Activated B cell treated with CpG ODN at 0.5 μM for 24 hours (primary cell): ENCODE results near the gene SBK1. TPM values are rescaled to one million over a fixed set of nuclear protein-coding genes. Genes with fewer than 3 reads are reported as not detected.

ENCODE experiments used
- ATAC-seq: fragments of 200-7000 bp; cut with Tn5 transposase; one replicate; pipeline ENCODE4 v1.10.0; 2021; ENCODE audit warnings: low read depth, mild to moderate bottlenecking, moderate library complexity
- CTCF ChIA-PET: fragments of 350-600 bp; sonication (Branson Sonifier 250); formaldehyde crosslinking; loops from one replicate; lab custom pipeline; 2021; ENCODE audit warnings: antibody characterized with exemption; lab: Charles Lee
- POLR2A ChIA-PET: fragments of 350-600 bp; sonication (Branson Sonifier 250); formaldehyde crosslinking; loops from one replicate; lab custom pipeline; 2021; ENCODE audit warnings: antibody characterized with exemption; lab: Charles Lee
- DNase-seq: peaks from one replicate; pipeline ENCODE4 v3.0.0; 2022
- H3K27ac Mint-ChIP-seq: one replicate; pipeline ENCODE4 v1.8.0; 2020; ENCODE audit warnings: mixed read lengths
- H3K27me3 Mint-ChIP-seq: one replicate; pipeline ENCODE4 v1.8.0; 2021; ENCODE audit warnings: mixed read lengths
- H3K36me3 Mint-ChIP-seq: one replicate; pipeline ENCODE4 v1.8.0; 2021; ENCODE audit warnings: low read depth, mixed read lengths
- H3K4me1 Mint-ChIP-seq: one replicate; pipeline ENCODE4 v1.8.0; 2021; ENCODE audit warnings: mixed read lengths
- H3K4me3 Mint-ChIP-seq: one replicate; pipeline ENCODE4 v1.8.0; 2020; ENCODE audit warnings: mild to moderate bottlenecking, mixed read lengths
- H3K9me3 Mint-ChIP-seq: one replicate; pipeline ENCODE4 v1.8.0; 2020; ENCODE audit warnings: mixed read lengths
- CTCF ChIP-seq: fragments of 200-600 bp; IDR thresholded peaks from one replicate; pipeline ENCODE4 v1.8.0; 2022; ENCODE audit warnings: antibody characterized with exemption, mild to moderate bottlenecking
- intact Hi-C: fragments of 100-400 bp; cut with micrococcal nuclease; formaldehyde crosslinking; loops from one replicate; pipeline ENCODE4 v1.15.1; 2024
- total RNA-seq: library from RNA; stranded (reverse); gene quantifications from 2 replicates; pipeline ENCODE4 v1.2.3, GENCODE V29; 2022

The SBK1 gene
- total RNA-seq, 1 donor from 2014 or later: 0.58 TPM

- Mint-ChIP-seq H3K27ac (no peak overlapping the region), H3K27me3 (peaks cover 11% of the 10 kb centered on the region), H3K36me3 (no peaks in the 10 kb centered on the region), H3K4me3 (no peak overlapping the region), H3K4me1 (peaks cover 2% of the 10 kb centered on the region), H3K9me3 (no peaks in the 10 kb centered on the region)
- ChIA-PET POLR2A (no interaction called here), CTCF (interaction anchor here (1.7 kb wide), 1 partner anchor 20 kb away, joined by 6 read pairs; no protein-coding TSS in a partner anchor)
- DNase-seq: no peak
- ATAC-seq: no peak
- no peak for TF ChIP-seq CTCF
- intact Hi-C loops: no loop called here
Observed at GRCh38 chr16:28297784-28298510, 5.6 kb downstream of the SBK1 start.

GRCh38 chr16:28298511-28298878, 6.2 kb downstream of the SBK1 start:
- no peaks in the 10 kb centered on the region for H3K36me3 Mint-ChIP-seq
- no peak overlapping the region for H3K4me3 Mint-ChIP-seq
- intact Hi-C loops: no loop called here
- H3K27ac Mint-ChIP-seq: no peak overlapping the region
- ATAC-seq (no peak), DNase-seq (no peak)
- no peaks in the 10 kb centered on the region for H3K9me3 Mint-ChIP-seq
- POLR2A ChIA-PET: no interaction called here
- TF ChIP-seq CTCF: no peak
- H3K27me3 Mint-ChIP-seq: peaks cover 11% of the 10 kb centered on the region
- peaks cover 2% of the 10 kb centered on the region for H3K4me1 Mint-ChIP-seq
- CTCF ChIA-PET: interaction anchor here (1.7 kb wide), 1 partner anchor 19 kb away, joined by 6 read pairs; no protein-coding TSS in a partner anchor

GRCh38 chr16:28300327-28300726, 8.0 kb downstream of the SBK1 start:
- no peak overlapping the region for H3K27ac Mint-ChIP-seq
- H3K36me3 Mint-ChIP-seq: no peaks in the 10 kb centered on the region
- intact Hi-C loops: no loop called here
- no peak for TF ChIP-seq CTCF
- H3K9me3 Mint-ChIP-seq: no peaks in the 10 kb centered on the region
- H3K27me3 Mint-ChIP-seq: peaks cover 6% of the 10 kb centered on the region
- CTCF ChIA-PET: interaction anchor here (1.1 to 1.2 kb wide), 2 partner anchors 18 to 22 kb away, joined by 3 read pairs; no protein-coding TSS in a partner anchor
- H3K4me3 Mint-ChIP-seq: no peak overlapping the region
- ATAC-seq: no peak
- H3K4me1 Mint-ChIP-seq: no peaks in the 10 kb centered on the region
- POLR2A ChIA-PET: no interaction called here
- DNase-seq: no peak

- POLR2A ChIA-PET: no interaction called here
- intact Hi-C loops: no loop called here
Observed at GRCh38 chr16:28301154-28301553, 8.8 kb downstream of the SBK1 start.

More at GRCh38 chr16:28301154-28301553, 8.8 kb downstream of the SBK1 start:
- no peaks in the 10 kb centered on the region for H3K36me3 Mint-ChIP-seq
- H3K27me3 Mint-ChIP-seq: peaks cover 4% of the 10 kb centered on the region
- TF ChIP-seq CTCF: no peak
- no peak for DNase-seq
- CTCF ChIA-PET: interaction anchor here (1.2 kb wide), 1 partner anchor 23 kb away, joined by 3 read pairs; no protein-coding TSS in a partner anchor
- H3K4me3 Mint-ChIP-seq: no peak overlapping the region
- H3K4me1 Mint-ChIP-seq: no peaks in the 10 kb centered on the region
- H3K27ac Mint-ChIP-seq: no peak overlapping the region
- ATAC-seq: no peak
- H3K9me3 Mint-ChIP-seq: no peaks in the 10 kb centered on the region
